Measurements from ENCODE around the gene MFSD1. TPM values are rescaled to one million over a fixed set of nuclear protein-coding genes. Genes with fewer than 3 reads are reported as not detected.
A peak's percentile ranks its signal among the peaks of the same experiment; 100 is the strongest.

Gene MFSD1
- total and polyA plus RNA-seq, 2 of the 13 experiments (the other 11 are each of a cell fraction or from before 2014, with no cell fraction given) = 17.3 to 37.9 TPM

DNA sequence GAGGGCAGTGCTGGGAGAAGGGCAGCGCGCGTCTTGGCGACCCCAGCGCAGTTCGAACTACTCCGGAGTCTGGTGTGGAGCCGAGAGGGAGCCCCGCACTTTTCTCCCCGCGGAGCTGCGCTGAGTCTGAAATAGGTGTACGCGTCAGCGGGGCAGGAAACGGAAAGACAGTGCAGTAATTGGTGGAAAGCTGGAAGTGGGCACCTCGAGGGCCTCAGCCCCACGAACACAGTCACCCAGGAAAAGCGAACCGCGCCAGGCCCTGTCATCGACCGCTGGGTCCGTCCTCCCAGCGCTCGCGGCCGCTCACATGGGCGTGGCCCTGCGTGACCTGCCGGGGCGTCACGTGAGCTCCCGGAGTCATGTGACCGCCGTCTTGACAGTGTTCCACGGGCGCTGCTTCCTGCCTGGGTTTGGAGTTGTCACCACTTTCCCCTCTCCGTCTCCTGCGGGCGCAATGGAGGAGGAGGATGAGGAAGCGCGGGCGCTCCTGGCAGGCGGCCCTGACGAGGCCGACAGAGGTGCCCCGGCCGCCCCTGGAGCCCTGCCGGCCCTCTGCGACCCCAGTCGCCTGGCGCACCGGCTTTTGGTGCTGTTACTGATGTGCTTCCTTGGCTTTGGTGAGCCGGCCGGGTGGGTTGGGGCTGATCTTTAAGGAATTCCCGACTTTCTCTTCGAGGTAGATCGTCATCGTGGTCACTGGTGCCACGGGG lies at the start of gene MFSD1 (continued):
- TF ChIP-seq, protein P1, sequence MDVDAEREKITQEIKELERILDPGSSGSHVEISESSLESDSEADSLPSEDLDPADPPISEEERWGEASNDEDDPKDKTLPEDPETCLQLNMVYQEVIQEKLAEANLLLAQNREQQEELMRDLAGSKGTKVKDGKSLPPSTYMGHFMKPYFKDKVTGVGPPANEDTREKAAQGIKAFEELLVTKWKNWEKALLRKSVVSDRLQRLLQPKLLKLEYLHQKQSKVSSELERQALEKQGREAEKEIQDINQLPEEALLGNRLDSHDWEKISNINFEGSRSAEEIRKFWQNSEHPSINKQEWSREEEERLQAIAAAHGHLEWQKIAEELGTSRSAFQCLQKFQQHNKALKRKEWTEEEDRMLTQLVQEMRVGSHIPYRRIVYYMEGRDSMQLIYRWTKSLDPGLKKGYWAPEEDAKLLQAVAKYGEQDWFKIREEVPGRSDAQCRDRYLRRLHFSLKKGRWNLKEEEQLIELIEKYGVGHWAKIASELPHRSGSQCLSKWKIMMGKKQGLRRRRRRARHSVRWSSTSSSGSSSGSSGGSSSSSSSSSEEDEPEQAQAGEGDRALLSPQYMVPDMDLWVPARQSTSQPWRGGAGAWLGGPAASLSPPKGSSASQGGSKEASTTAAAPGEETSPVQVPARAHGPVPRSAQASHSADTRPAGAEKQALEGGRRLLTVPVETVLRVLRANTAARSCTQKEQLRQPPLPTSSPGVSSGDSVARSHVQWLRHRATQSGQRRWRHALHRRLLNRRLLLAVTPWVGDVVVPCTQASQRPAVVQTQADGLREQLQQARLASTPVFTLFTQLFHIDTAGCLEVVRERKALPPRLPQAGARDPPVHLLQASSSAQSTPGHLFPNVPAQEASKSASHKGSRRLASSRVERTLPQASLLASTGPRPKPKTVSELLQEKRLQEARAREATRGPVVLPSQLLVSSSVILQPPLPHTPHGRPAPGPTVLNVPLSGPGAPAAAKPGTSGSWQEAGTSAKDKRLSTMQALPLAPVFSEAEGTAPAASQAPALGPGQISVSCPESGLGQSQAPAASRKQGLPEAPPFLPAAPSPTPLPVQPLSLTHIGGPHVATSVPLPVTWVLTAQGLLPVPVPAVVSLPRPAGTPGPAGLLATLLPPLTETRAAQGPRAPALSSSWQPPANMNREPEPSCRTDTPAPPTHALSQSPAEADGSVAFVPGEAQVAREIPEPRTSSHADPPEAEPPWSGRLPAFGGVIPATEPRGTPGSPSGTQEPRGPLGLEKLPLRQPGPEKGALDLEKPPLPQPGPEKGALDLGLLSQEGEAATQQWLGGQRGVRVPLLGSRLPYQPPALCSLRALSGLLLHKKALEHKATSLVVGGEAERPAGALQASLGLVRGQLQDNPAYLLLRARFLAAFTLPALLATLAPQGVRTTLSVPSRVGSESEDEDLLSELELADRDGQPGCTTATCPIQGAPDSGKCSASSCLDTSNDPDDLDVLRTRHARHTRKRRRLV (CRISPR knock-in tag; IDR thresholded peaks at IDR 0.05) = peak; percentile 50; the same call in 1 of the 2 replicates
- TF ChIP-seq, protein P2, sequence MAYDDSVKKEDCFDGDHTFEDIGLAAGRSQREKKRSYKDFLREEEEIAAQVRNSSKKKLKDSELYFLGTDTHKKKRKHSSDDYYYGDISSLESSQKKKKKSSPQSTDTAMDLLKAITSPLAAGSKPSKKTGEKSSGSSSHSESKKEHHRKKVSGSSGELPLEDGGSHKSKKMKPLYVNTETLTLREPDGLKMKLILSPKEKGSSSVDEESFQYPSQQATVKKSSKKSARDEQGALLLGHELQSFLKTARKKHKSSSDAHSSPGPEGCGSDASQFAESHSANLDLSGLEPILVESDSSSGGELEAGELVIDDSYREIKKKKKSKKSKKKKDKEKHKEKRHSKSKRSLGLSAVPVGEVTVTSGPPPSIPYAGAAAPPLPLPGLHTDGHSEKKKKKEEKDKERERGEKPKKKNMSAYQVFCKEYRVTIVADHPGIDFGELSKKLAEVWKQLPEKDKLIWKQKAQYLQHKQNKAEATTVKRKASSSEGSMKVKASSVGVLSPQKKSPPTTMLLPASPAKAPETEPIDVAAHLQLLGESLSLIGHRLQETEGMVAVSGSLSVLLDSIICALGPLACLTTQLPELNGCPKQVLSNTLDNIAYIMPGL (CRISPR knock-in tag; IDR thresholded peaks at IDR 0.05; ENCODE audit: borderline replicate concordance in 1 of 2, low read depth in 1 of 2) = peak; percentile 67 to 80; a peak in 3 of 4 replicates
- TF ChIP-seq PCBP1 (IDR thresholded peaks at IDR 0.05; ENCODE audit: borderline replicate concordance, low read depth, low read length) (peak; percentile 79; the same call in 1 of the 2 replicates), ZNF672 (CRISPR knock-in tag; IDR thresholded peaks at IDR 0.05) (no peak), ZNF138 (CRISPR knock-in tag; IDR thresholded peaks at IDR 0.05; ENCODE audit: low read depth) (no peak), ZIK1 (CRISPR knock-in tag; IDR thresholded peaks at IDR 0.05; ENCODE audit: borderline replicate concordance, low read depth) (no peak; the same call in 1 of the 2 replicates), ZFP41 (CRISPR knock-in tag; IDR thresholded peaks at IDR 0.05; ENCODE audit: borderline replicate concordance) (0 out of 2 replicates have a peak, but pooled peaks have one; percentile 29), ZFYVE20 (CRISPR knock-in tag; IDR thresholded peaks at IDR 0.05; ENCODE audit: borderline replicate concordance, low read depth) (no peak), NONO (IDR thresholded peaks at IDR 0.05) (no peak), NONO (CRISPR knock-in tag; conservative IDR thresholded peaks at IDR 0.05) (peak; percentile 87), ZNF350 (CRISPR knock-in tag; IDR thresholded peaks at IDR 0.05; ENCODE audit: borderline replicate concordance, low read depth) (peak; percentile 76; the same call in 1 of the 2 replicates)

Data from HepG2 (cell line).